ENCODE data around the gene DKK2. TPM values are rescaled to one million over a fixed set of nuclear protein-coding genes. Genes with fewer than 3 reads are reported as not detected.
A peak's percentile ranks its signal among the peaks of the same experiment; 100 is the strongest.

Gene DKK2
- total and polyA plus RNA-seq, 2 donors: 0.85 to 0.91 TPM

DNA sequence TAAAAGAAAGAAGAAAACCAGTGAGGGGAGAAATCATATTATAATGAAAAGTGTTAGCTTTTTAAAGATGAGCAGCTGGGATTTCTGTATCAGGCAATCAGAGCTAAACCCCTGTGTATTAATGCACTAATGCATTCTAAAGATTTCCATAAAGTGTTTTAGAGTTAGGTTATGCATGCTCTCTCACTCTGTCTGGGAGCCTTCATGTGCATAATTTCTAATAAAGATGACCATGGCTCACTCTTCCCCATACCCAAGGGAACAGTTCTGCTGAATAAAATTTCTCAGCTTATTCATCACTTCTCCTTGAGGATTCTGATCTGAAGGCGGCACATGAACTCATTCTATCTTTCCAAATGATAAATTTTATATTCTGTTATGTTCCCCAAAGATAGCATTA lies 129.4 kb downstream of the DKK2 start:
- Histone ChIP-seq H3K27ac (ENCODE audit: low read depth in 1 of 2, low read length in 1 of 2) (no peak overlapping the region), H3K9me3 (ENCODE audit: control insufficient read depth in 2 of 2, insufficient read depth in 1 of 2, low read length in 1 of 2) (no peaks in the 10 kb centered on the region), H3K4me1 (ENCODE audit: control insufficient read depth in 2 of 2, insufficient read depth in 2 of 2, low read length in 2 of 2) (no peaks in the 10 kb centered on the region), H3K27me3 (ENCODE audit: control insufficient read depth in 2 of 2, insufficient read depth in 1 of 2, low read length in 1 of 2) (no peaks in the 10 kb centered on the region), H3K4me3 (ENCODE audit: low read length in 2 of 2) (no peak overlapping the region), H3K36me3 (ENCODE audit: control insufficient read depth in 2 of 2, insufficient read depth in 2 of 2, low read length in 1 of 2) (no peaks in the 10 kb centered on the region)
- 89% methylated on average over 1 of the region's 1 CpG for WGBS
- DNase-seq (ENCODE audit: low read depth in 6 of 9, low spot score in 9 of 9): no peak

- no peak overlapping the region for H3K4me3 ChIP-seq (ENCODE audit: low read length in 2 of 2)
- H3K27ac ChIP-seq (ENCODE audit: low read depth in 1 of 2, low read length in 1 of 2): no peak overlapping the region
- H3K9me3 ChIP-seq (ENCODE audit: control insufficient read depth in 2 of 2, insufficient read depth in 1 of 2, low read length in 1 of 2): no peaks in the 10 kb centered on the region
- no peaks in the 10 kb centered on the region for H3K36me3 ChIP-seq (ENCODE audit: control insufficient read depth in 2 of 2, insufficient read depth in 2 of 2, low read length in 1 of 2)
- H3K27me3 ChIP-seq (ENCODE audit: control insufficient read depth in 2 of 2, insufficient read depth in 1 of 2, low read length in 1 of 2): no peaks in the 10 kb centered on the region
- 73% methylated on average over 4 of the region's 4 CpGs for WGBS
- H3K4me1 ChIP-seq (ENCODE audit: control insufficient read depth in 2 of 2, insufficient read depth in 2 of 2, low read length in 2 of 2): no peaks in the 10 kb centered on the region
- peak in 8 of 9 donors; percentile 10 to 62 (median 22) for DNase-seq (ENCODE audit: low read depth in 6 of 9, low spot score in 9 of 9)
Observed at GRCh38 chr4:106898621-106899230, 137.4 kb downstream of the DKK2 start.

GRCh38 chr4:106893903-106894302 lies 142.2 kb downstream of the DKK2 start:
- Histone ChIP-seq H3K27me3 (ENCODE audit: control insufficient read depth in 2 of 2, insufficient read depth in 1 of 2, low read length in 1 of 2) (no peaks in the 10 kb centered on the region), H3K4me1 (ENCODE audit: control insufficient read depth in 2 of 2, insufficient read depth in 2 of 2, low read length in 2 of 2) (no peaks in the 10 kb centered on the region), H3K36me3 (ENCODE audit: control insufficient read depth in 2 of 2, insufficient read depth in 2 of 2, low read length in 1 of 2) (no peaks in the 10 kb centered on the region), H3K27ac (ENCODE audit: low read depth in 1 of 2, low read length in 1 of 2) (no peak overlapping the region), H3K4me3 (ENCODE audit: low read length in 2 of 2) (no peak overlapping the region), H3K9me3 (ENCODE audit: control insufficient read depth in 2 of 2, insufficient read depth in 1 of 2, low read length in 1 of 2) (no peaks in the 10 kb centered on the region)
- WGBS: 84% methylated on average over 3 of the region's 3 CpGs
- DNase-seq (ENCODE audit: low read depth in 6 of 9, low spot score in 9 of 9): no peak

- Histone ChIP-seq H3K27ac (ENCODE audit: low read depth in 1 of 2, low read length in 1 of 2) (no peak overlapping the region), H3K9me3 (ENCODE audit: control insufficient read depth in 2 of 2, insufficient read depth in 1 of 2, low read length in 1 of 2) (no peaks in the 10 kb centered on the region), H3K4me3 (ENCODE audit: low read length in 2 of 2) (no peak overlapping the region), H3K4me1 (ENCODE audit: control insufficient read depth in 2 of 2, insufficient read depth in 2 of 2, low read length in 2 of 2) (no peaks in the 10 kb centered on the region), H3K27me3 (ENCODE audit: control insufficient read depth in 2 of 2, insufficient read depth in 1 of 2, low read length in 1 of 2) (no peaks in the 10 kb centered on the region), H3K36me3 (ENCODE audit: control insufficient read depth in 2 of 2, insufficient read depth in 2 of 2, low read length in 1 of 2) (no peaks in the 10 kb centered on the region)
- 92% methylated on average over 8 of the region's 8 CpGs for WGBS
- no peak for DNase-seq (ENCODE audit: low read depth in 6 of 9, low spot score in 9 of 9)
Observed at GRCh38 chr4:106893395-106893881, 142.7 kb downstream of the DKK2 start.

GRCh38 chr4:106892786-106893185 lies 143.3 kb downstream of the DKK2 start:
- 95% methylated on average over 6 of the region's 6 CpGs for WGBS
- Histone ChIP-seq H3K4me3 (ENCODE audit: low read length in 2 of 2) (no peak overlapping the region), H3K36me3 (ENCODE audit: control insufficient read depth in 2 of 2, insufficient read depth in 2 of 2, low read length in 1 of 2) (no peaks in the 10 kb centered on the region), H3K27ac (ENCODE audit: low read depth in 1 of 2, low read length in 1 of 2) (no peak overlapping the region), H3K9me3 (ENCODE audit: control insufficient read depth in 2 of 2, insufficient read depth in 1 of 2, low read length in 1 of 2) (no peaks in the 10 kb centered on the region), H3K4me1 (ENCODE audit: control insufficient read depth in 2 of 2, insufficient read depth in 2 of 2, low read length in 2 of 2) (no peaks in the 10 kb centered on the region), H3K27me3 (ENCODE audit: control insufficient read depth in 2 of 2, insufficient read depth in 1 of 2, low read length in 1 of 2) (no peaks in the 10 kb centered on the region)
- DNase-seq (ENCODE audit: low read depth in 6 of 9, low spot score in 9 of 9): no peak

DNA sequence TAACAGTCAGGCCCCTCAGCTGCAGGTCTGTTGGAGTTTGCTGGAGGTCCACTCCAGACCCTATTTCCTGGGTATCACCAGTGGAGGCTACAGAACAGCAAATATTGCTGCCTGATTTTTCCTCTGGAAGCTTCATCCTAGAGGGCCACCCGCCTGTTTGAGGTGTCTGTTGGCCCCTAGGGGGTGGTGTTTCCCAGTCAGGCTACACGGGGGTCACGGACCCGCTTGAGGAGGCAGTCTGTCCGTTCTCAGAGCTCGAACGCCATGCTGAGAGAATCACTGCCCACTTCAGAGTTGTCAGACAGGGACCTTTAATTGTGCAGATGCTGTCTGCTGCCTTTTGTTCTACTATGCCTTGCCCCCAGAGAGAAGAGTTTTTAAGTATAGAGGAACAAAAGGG lies 160.8 kb downstream of the DKK2 start:
- DNase-seq (ENCODE audit: low read depth in 6 of 9, low spot score in 9 of 9): no peak
- H3K4me3 ChIP-seq (ENCODE audit: low read length in 2 of 2): no peak overlapping the region
- no peaks in the 10 kb centered on the region for H3K27me3 ChIP-seq (ENCODE audit: control insufficient read depth in 2 of 2, insufficient read depth in 1 of 2, low read length in 1 of 2)
- H3K9me3 ChIP-seq (ENCODE audit: control insufficient read depth in 2 of 2, insufficient read depth in 1 of 2, low read length in 1 of 2): no peaks in the 10 kb centered on the region
- no peaks in the 10 kb centered on the region for H3K4me1 ChIP-seq (ENCODE audit: control insufficient read depth in 2 of 2, insufficient read depth in 2 of 2, low read length in 2 of 2)
- 88% methylated on average over 7 of the region's 7 CpGs for WGBS
- no peak overlapping the region for H3K27ac ChIP-seq (ENCODE audit: low read depth in 1 of 2, low read length in 1 of 2)
- H3K36me3 ChIP-seq (ENCODE audit: control insufficient read depth in 2 of 2, insufficient read depth in 2 of 2, low read length in 1 of 2): no peaks in the 10 kb centered on the region

All from thymus (tissue), 11 donors.